ENCODE results near the gene HBA2.
"Not testable (repeated sequence)": the region's sequence is repeated elsewhere in the genome, so short reads cannot be mapped to it uniquely, and the experiment has no call there.

Gene HBA2

GRCh38 chr16:175011-175949 is 2.6 kb downstream of the HBA2 start:
- TF ChIP-seq, protein P1, sequence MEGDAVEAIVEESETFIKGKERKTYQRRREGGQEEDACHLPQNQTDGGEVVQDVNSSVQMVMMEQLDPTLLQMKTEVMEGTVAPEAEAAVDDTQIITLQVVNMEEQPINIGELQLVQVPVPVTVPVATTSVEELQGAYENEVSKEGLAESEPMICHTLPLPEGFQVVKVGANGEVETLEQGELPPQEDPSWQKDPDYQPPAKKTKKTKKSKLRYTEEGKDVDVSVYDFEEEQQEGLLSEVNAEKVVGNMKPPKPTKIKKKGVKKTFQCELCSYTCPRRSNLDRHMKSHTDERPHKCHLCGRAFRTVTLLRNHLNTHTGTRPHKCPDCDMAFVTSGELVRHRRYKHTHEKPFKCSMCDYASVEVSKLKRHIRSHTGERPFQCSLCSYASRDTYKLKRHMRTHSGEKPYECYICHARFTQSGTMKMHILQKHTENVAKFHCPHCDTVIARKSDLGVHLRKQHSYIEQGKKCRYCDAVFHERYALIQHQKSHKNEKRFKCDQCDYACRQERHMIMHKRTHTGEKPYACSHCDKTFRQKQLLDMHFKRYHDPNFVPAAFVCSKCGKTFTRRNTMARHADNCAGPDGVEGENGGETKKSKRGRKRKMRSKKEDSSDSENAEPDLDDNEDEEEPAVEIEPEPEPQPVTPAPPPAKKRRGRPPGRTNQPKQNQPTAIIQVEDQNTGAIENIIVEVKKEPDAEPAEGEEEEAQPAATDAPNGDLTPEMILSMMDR (IDR thresholded peaks at IDR 0.05; ENCODE audit: control insufficient read depth, insufficient read depth, low read depth, low read length, missing control alignments): no peak
- DNase-seq (ENCODE audit: low read depth): no peak
- no peak overlapping the region for H3K4me3 ChIP-seq (ENCODE audit: control insufficient read depth, low read depth, low read length)

DNA sequence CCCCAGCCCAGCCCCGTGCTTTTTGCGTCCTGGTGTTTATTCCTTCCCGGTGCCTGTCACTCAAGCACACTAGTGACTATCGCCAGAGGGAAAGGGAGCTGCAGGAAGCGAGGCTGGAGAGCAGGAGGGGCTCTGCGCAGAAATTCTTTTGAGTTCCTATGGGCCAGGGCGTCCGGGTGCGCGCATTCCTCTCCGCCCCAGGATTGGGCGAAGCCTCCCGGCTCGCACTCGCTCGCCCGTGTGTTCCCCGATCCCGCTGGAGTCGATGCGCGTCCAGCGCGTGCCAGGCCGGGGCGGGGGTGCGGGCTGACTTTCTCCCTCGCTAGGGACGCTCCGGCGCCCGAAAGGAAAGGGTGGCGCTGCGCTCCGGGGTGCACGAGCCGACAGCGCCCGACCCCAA is 3.3 kb downstream of the HBA2 start:
- not testable (repeated sequence) for DNase-seq (ENCODE audit: low read depth); H3K4me3 ChIP-seq (ENCODE audit: control insufficient read depth, low read depth, low read length)

GRCh38 chr16:176477-177382 is 4.1 kb downstream of the HBA2 start, which contains the start of gene HBA1:
HBA1 (plus strand) TSS chr16:176680; CDS start chr16:176717, 37 bp downstream.
- not testable (repeated sequence) for H3K4me3 ChIP-seq (ENCODE audit: control insufficient read depth, low read depth, low read length); DNase-seq (ENCODE audit: low read depth)

DNA sequence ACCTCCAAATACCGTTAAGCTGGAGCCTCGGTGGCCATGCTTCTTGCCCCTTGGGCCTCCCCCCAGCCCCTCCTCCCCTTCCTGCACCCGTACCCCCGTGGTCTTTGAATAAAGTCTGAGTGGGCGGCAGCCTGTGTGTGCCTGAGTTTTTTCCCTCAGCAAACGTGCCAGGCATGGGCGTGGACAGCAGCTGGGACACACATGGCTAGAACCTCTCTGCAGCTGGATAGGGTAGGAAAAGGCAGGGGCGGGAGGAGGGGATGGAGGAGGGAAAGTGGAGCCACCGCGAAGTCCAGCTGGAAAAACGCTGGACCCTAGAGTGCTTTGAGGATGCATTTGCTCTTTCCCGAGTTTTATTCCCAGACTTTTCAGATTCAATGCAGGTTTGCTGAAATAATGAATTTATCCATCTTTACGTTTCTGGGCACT is 4.7 kb downstream of the HBA2 start:
- TF ChIP-seq, protein P1 (IDR thresholded peaks at IDR 0.05; ENCODE audit: control insufficient read depth, insufficient read depth, low read depth, low read length, missing control alignments): no peak
- no peak overlapping the region for H3K4me3 ChIP-seq (ENCODE audit: control insufficient read depth, low read depth, low read length)
- no peak for DNase-seq (ENCODE audit: low read depth)

GRCh38 chr16:177981-178667 is 5.4 kb downstream of the HBA2 start:
- TF ChIP-seq, protein P1 (IDR thresholded peaks at IDR 0.05; ENCODE audit: control insufficient read depth, insufficient read depth, low read depth, low read length, missing control alignments): no peak
- no peak for DNase-seq (ENCODE audit: low read depth)
- no peak overlapping the region for H3K4me3 ChIP-seq (ENCODE audit: control insufficient read depth, low read depth, low read length)

GRCh38 chr16:178668-179015 is 6.0 kb downstream of the HBA2 start:
- no peak for DNase-seq (ENCODE audit: low read depth)
- H3K4me3 ChIP-seq (ENCODE audit: control insufficient read depth, low read depth, low read length): no peak overlapping the region
- TF ChIP-seq, protein P1 (IDR thresholded peaks at IDR 0.05; ENCODE audit: control insufficient read depth, insufficient read depth, low read depth, low read length, missing control alignments): no peak

All from AG09309 (cell line).